Melanocyte of skin (primary cell): ENCODE measurements around the gene MICALL1. TPM values are rescaled to one million over a fixed set of nuclear protein-coding genes. Genes with fewer than 3 reads are reported as not detected.

Source experiments
- total RNA-seq, 2 donors: library from RNA; depleted of rRNA; stranded (reverse); fragments of >200 nt; gene quantifications; 2 replicates each; pipeline ENCODE4 v1.2.3, GENCODE V29; 2012

The MICALL1 gene
- total RNA-seq = 10 to 100 TPM; 24.8 to 33.6 TPM

GRCh38 chr22:37905534-37906363 lies at the start of gene MICALL1:
MICALL1 (plus strand) TSS chr22:37906297; CDS start chr22:37906423, 126 bp downstream.

GRCh38 chr22:37953437-37954179 lies 47.5 kb downstream of the MICALL1 start, which contains the start of the genes C22orf23 and POLR2F:
C22orf23 (minus strand) TSS chr22:37953601; CDS start chr22:37953149, 452 bp downstream.
POLR2F (plus strand) TSS chr22:37953699; CDS start chr22:37953788, 89 bp downstream.

GRCh38 chr22:37983860-37984791 lies 78.0 kb downstream of the MICALL1 start, which contains the start of gene SOX10:
SOX10 (minus strand) TSS chr22:37984555; CDS start chr22:37983784, 771 bp downstream.

Other genes starting within 250 kb of the MICALL1 start
- 10 to 100 TPM; 23.4 to 30.6 TPM for gene PDXP, start 247.6 kb upstream of the MICALL1 start, total RNA-seq
- 1,000 to 10,000 TPM; 1,804 to 2,514 TPM for gene LGALS1, start 230.7 kb upstream of the MICALL1 start, total RNA-seq
- 10 to 100 TPM; 14.1 to 38.0 TPM for gene NOL12, start 220.0 kb upstream of the MICALL1 start, total RNA-seq
- gene TRIOBP, start 209.2 kb upstream of the MICALL1 start, total RNA-seq = 10 to 100 TPM; 40.6 to 54.6 TPM
- gene GCAT, start 98.4 kb upstream of the MICALL1 start, total RNA-seq = 10 to 100 TPM in 1 of 2 donors, 1 to 10 TPM in 1; 9.6 to 16.7 TPM
- not detected for gene GALR3, start 82.9 kb upstream of the MICALL1 start, total RNA-seq
- gene ANKRD54, start 62.0 kb upstream of the MICALL1 start, total RNA-seq = 10 to 100 TPM; 78.3 to 82.6 TPM
- 100 to 1,000 TPM; 159 to 240 TPM for gene EIF3L, start 56.9 kb upstream of the MICALL1 start, total RNA-seq
- gene C22orf23, start 47.3 kb downstream of the MICALL1 start, total RNA-seq = under 1 TPM in 1 of 2 donors, not detected in 1; 0.34 TPM
- gene POLR2F, start 47.4 kb downstream of the MICALL1 start, total RNA-seq = 10 to 100 TPM; 48.2 to 64.9 TPM
- gene SOX10, start 78.3 kb downstream of the MICALL1 start, total RNA-seq = 100 to 1,000 TPM; 272 to 296 TPM
- 10 to 100 TPM; 21.0 to 22.0 TPM for gene PICK1, start 151.1 kb downstream of the MICALL1 start, total RNA-seq
- not detected for gene SLC16A8, start 177.9 kb downstream of the MICALL1 start, total RNA-seq
- 10 to 100 TPM in 1 of 2 donors, 1 to 10 TPM in 1; 8.9 to 28.0 TPM for gene BAIAP2L2, start 204.4 kb downstream of the MICALL1 start, total RNA-seq